A172 (cell line): Measurements from ENCODE around the gene SLC7A14. TPM values are rescaled to one million over a fixed set of nuclear protein-coding genes. Genes with fewer than 3 reads are reported as not detected.

Experiments
- DNase-seq: peaks from one replicate; pipeline ENCODE4 v3.0.0-alpha.2; 2015; ENCODE audit warnings: low spot score
- total RNA-seq: library from RNA; depleted of rRNA; stranded (reverse); fragments of >200 nt; shearing (Covaris generic); gene quantifications from 2 replicates; pipeline ENCODE4 v1.2.3, GENCODE V29; 2014

Gene SLC7A14
- total RNA-seq, 1 experiment from 2014 or later: not detected

- DNase-seq: no peak
These were observed 88.4 kb downstream of the SLC7A14 start for GRCh38 chr3:170497207-170498095.

- DNase-seq: no peak
These were observed 89.1 kb downstream of the SLC7A14 start for GRCh38 chr3:170496868-170497140.

- DNase-seq: no peak
These were observed 89.6 kb downstream of the SLC7A14 start for GRCh38 chr3:170496026-170496867.

GRCh38 chr3:170494766-170495165 lies 91.1 kb downstream of the SLC7A14 start:
- no peak for DNase-seq

GRCh38 chr3:170493712-170494182 lies 92.1 kb downstream of the SLC7A14 start:
- peak; percentile 43 for DNase-seq

- no peak for DNase-seq
These were observed 94.0 kb downstream of the SLC7A14 start for GRCh38 chr3:170491901-170492300.

- no peak for DNase-seq
These were observed 94.9 kb downstream of the SLC7A14 start for GRCh38 chr3:170490828-170491560.

- no peak for DNase-seq
These were observed 97.1 kb downstream of the SLC7A14 start for GRCh38 chr3:170488802-170489201.

GRCh38 chr3:170487031-170487430 lies 98.8 kb downstream of the SLC7A14 start:
- no peak for DNase-seq

GRCh38 chr3:170486398-170486797 lies 99.5 kb downstream of the SLC7A14 start:
- no peak for DNase-seq

GRCh38 chr3:170485696-170486095 lies 100.2 kb downstream of the SLC7A14 start:
- no peak for DNase-seq

- DNase-seq: no peak
These were observed 100.6 kb downstream of the SLC7A14 start for GRCh38 chr3:170485294-170485693.

- DNase-seq: no peak
These were observed 101.0 kb downstream of the SLC7A14 start for GRCh38 chr3:170484869-170485268.

- DNase-seq: no peak
These were observed 102.2 kb downstream of the SLC7A14 start for GRCh38 chr3:170483485-170484262.

- no peak for DNase-seq
These were observed 103.7 kb downstream of the SLC7A14 start for GRCh38 chr3:170482199-170482598.

GRCh38 chr3:170480111-170480510 lies 105.8 kb downstream of the SLC7A14 start:
- DNase-seq: no peak

- DNase-seq: no peak
These were observed 108.5 kb downstream of the SLC7A14 start for GRCh38 chr3:170477395-170477794.

GRCh38 chr3:170476291-170476690 lies 109.6 kb downstream of the SLC7A14 start:
- DNase-seq: peak; percentile 70

- DNase-seq: no peak
These were observed 110.7 kb downstream of the SLC7A14 start for GRCh38 chr3:170475092-170475685.

GRCh38 chr3:170473358-170473757 lies 112.5 kb downstream of the SLC7A14 start:
- DNase-seq: no peak

- no peak for DNase-seq
These were observed 114.7 kb downstream of the SLC7A14 start for GRCh38 chr3:170471149-170471548.
